Stimulated activated CD4-positive, alpha-beta T cell treated with anti-CD3 and anti-CD28 coated beads, Interleukin-12 subunit alpha, Interleukin-12 subunit beta, amount 100 ng/mL, for 48 hours (primary cell): ENCODE measurements around the gene SLC9C1.
"Not testable (repeated sequence)": the region's sequence is repeated elsewhere in the genome, so short reads cannot be mapped to it uniquely, and the experiment has no call there.

Experiments
- DNase-seq, 3 donors: peaks; one replicate each; pipeline ENCODE4 v3.0.0-alpha.2; 2020; ENCODE audit warnings: low read depth in 2 of 3, low spot score in 1 of 3

SLC9C1 gene

DNA sequence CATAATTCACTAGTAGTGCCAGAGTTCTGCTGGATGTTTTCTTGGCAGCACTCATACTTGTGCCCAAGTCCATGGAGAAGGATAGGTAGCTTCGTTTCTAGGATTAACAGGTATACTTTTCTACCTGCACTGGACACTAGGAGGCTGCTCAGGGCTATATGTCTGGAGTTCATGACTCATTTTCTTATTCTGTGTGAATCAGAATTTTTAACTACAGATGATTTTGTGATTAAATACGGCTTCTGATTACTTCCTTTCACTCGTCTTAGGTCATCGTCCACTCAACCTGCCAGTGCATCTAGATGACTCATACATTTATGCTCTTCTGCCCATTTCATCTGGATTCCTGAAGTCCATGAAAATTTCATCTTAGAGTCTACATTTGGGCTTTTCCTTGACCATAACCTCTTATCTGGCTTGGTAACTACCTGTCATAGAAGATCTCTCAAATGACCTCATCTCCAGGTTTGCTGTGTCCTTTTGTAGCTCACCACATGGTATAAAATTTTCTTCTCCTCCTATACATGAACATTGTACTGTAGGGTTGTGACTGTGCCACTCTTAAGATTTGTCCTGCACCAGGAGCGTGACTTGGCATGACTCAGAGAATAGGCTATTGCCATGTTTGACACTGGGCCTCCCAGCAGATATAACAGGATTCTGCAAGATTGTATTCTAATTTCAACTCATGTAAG, 94.2 kb downstream of the SLC9C1 start:
- no peak for DNase-seq

- no peak for DNase-seq
Observed at GRCh38 chr3:112197131-112197530, 96.9 kb downstream of the SLC9C1 start.

DNA sequence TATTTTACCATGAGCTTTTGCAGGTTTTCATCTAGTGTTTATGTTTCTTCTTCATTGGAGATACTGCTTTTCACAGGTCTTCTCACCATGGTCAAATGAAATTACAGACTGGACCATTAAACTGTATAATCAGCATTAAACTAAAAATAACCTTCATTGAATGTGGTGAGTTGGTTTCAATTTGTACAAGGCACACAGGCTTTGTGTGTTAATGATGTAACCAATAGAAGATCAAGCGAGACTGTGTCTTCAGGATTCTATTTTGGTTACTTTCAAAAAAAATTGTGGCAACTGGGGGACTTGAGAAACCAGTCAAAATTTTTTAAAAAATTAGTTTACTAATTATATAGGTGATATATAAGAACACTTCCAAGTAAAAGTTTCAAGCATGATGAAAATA, 106.7 kb downstream of the SLC9C1 start:
- DNase-seq, result no peak

- not testable (repeated sequence) for DNase-seq
Observed at GRCh38 chr3:112185423-112186035, 108.5 kb downstream of the SLC9C1 start.

DNA sequence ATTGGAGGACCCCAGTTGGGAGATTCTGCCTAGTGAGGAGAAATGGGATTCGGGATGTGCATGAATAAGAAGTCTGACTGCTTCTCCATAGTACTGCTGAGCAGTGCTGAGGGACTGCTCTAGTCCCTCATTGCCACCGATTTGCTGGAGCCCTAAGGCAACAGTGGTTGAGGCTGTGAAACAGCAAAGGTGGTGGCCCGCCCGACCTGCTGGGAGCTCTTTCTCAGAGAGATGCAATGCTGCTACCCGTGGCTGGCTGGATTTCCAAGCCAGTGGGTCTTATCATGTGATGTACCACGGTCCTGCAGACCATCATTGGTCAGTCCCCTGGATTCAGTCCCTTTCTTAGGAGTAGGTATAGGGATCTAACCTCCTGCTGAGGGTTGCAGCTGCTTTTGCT, 118.4 kb downstream of the SLC9C1 start:
- no peak for DNase-seq

- DNase-seq, result no peak
Observed at GRCh38 chr3:112175037-112175436, 119.0 kb downstream of the SLC9C1 start.

DNA sequence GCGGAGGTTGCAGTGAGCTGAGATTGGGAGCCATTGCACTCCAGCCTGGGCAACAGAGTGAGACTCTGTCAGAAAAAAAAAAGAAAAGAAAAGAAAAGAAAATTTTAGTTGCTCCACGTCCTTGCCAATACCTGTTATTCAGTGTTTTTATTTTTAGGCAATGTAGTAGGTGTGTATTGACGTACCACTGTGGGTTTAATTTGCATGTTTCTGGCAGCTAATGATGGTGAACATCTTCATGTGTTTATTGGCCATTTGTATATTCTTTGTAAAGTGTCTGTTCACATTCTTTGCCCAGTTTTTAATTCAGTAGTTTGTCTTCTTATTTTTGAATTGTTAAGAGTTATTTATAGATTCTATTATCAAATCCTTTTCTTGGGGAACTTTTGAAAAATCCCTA, 122.9 kb downstream of the SLC9C1 start:
- no peak for DNase-seq

DNA sequence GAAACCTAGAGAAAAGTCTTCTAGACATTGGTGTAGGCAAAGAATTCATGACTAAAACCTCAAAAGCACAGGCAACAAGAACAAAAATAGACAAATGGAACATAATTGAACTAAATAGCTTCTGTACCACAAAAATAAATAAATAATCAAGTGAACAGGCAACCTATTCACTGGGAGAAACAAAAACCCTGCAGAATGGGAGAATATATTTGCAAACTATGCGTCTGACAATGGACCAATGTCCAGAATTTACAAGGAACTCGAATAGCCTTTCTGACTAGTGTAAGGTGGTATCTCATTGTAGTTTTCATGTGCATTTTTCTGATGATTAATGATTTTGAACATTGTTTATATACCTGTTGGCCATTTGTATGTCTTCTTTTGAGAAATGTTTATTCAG, 124.0 kb downstream of the SLC9C1 start:
- no peak for DNase-seq

GRCh38 chr3:112167758-112168157, 126.3 kb downstream of the SLC9C1 start:
- DNase-seq, result no peak

DNA sequence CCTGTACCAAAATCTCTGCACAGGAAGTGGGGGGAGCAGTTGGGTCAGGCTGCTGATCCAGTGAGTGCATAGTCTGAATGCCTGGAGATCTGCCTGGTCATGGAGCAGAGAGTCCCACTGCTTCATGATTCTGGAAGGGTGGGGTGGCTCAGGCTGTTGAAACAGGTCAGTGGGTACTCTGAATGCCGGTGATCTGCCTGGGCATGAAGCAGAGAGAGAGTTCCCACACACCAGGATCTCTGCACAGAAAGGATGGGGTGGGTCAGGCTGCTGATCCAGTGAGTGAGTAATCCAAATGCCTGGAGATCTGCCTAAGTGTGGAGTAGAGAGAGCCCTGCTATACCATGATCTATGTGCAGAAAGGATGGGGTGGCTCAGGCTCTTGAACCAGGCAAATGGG, 144.9 kb downstream of the SLC9C1 start:
- no peak for DNase-seq

- DNase-seq, result no peak
Observed at GRCh38 chr3:112143689-112144088, 150.3 kb downstream of the SLC9C1 start.

DNA sequence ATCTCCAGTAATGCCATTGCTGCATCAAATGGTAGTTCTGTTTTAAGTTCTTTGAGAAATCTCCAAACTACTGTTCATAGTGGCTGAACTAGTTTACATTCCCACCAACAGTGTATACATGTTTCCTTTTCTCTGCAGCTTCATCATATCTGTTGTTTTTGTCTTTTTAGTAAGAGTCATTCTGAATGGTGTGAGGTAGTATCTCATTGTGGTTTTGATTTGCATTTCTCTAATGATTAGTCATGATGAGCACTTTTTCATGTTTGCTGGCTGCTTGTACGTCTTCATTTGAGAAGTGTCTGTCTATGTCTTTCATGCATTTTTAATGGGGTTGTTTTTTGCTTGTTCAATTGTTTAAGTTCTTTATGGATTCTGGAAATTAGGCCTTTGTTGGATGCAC, 150.8 kb downstream of the SLC9C1 start:
- DNase-seq, result no peak

DNA sequence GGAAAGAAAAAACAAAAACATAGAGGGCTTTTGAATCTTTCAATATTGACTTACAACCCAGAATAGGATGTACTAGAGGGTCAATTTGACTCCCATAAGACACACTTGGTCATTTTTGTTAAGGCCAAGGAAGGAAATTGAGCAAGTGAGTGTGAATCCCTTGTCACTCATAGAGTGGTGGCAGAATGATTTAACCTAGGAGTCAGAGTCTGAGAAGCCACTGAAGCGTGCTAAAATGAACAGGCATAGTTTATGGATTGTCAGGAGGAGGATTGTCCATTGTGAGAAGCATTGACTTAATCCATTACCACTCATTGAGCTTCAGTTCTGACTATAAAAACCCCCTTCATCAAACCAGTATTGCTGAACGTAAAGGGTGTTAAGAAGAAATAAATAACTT, 152.7 kb downstream of the SLC9C1 start:
- DNase-seq, result no peak

GRCh38 chr3:112140584-112140983, 153.4 kb downstream of the SLC9C1 start:
- no peak for DNase-seq

- DNase-seq, result no peak
Observed at GRCh38 chr3:112138219-112138969, 155.6 kb downstream of the SLC9C1 start.

GRCh38 chr3:112137781-112138180, 156.2 kb downstream of the SLC9C1 start:
- no peak for DNase-seq

DNA sequence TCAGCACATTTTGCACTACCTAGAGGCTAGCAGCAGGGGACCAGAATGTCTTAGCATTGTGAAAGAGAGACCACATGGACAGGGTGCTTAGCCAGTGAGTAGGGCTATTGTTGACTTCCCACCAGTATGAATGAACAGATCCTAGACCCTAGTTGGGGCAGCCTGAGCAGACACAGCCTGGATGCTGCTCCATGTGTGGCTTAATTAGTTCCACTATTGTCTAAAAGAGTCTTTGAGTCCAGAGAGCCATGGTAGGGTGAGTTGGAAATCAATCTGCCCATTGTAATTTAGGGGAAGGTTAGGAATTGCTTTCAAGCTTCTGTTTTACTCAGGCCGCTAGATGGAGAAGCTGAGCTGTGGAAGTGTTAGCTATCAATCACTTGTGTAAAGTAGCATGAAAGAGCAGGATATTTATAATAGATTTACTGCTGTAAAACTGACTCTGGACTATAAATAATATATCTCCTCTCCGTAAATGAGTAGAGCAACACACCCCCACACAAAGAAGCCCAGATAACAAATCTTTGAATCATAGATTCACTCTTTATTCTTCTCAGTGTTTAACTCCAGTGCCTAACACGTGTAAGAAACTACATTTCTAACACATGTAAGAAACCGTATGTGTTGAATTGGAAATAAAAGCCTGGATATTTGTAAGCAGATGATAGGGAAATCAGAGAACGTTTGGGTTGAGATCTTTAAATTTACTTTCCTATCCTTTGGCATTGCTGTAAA, 156.9 kb downstream of the SLC9C1 start:
- peak in 1 of 3 donors; percentile 38 for DNase-seq

GRCh38 chr3:112136046-112136445, 158.0 kb downstream of the SLC9C1 start:
- DNase-seq, result no peak

DNA sequence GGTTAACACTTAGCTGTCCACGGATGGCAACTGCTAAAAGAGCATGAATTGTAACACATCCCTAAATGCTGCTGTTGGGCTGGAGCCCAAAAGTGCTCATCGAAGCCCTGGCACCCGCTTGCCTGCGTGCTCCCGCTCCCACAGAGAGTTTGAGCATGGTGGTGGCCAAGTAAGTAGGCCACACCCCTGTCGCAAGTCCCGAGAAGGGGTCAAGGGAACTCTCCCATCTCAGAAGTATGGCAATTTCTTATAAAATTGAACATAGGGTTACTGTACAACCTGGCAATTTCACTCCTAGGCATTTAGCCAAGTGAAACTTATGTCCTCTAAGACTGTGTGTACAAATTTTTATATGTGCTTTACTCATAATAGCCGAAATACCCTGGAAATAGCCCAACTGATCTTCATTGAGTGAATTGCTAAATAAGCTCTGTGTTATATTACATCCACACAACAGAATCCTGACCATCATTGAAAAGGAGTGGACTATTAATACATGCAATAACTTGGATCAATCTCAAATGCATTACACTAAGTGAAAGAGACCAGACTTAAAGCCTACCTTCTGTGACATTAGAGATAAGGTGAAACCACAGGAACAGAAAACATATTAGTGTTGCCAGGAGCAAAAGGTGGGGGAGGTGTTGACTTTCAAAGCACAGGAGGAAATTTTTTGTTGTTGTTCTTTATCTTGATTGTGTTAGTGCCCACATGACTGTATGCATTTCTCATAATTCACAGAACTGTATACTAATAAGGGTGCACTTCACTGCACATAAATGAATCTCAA, 159.5 kb downstream of the SLC9C1 start:
- DNase-seq, result no peak

- DNase-seq, result no peak
Observed at GRCh38 chr3:112133626-112134334, 160.2 kb downstream of the SLC9C1 start.
